Stimulated activated CD8-positive, alpha-beta memory T cell treated with anti-CD3 and anti-CD28 coated beads, Interleukin-7, amount 100 ng/mL, for 4 hours (primary cell): Measurements from ENCODE around the gene SLC23A2.

Experiments
- DNase-seq, 2 donors: peaks; one replicate each; pipeline ENCODE4 v3.0.0-alpha.2; 2020; ENCODE audit warnings: low read depth in 2 of 2

The SLC23A2 gene

DNA sequence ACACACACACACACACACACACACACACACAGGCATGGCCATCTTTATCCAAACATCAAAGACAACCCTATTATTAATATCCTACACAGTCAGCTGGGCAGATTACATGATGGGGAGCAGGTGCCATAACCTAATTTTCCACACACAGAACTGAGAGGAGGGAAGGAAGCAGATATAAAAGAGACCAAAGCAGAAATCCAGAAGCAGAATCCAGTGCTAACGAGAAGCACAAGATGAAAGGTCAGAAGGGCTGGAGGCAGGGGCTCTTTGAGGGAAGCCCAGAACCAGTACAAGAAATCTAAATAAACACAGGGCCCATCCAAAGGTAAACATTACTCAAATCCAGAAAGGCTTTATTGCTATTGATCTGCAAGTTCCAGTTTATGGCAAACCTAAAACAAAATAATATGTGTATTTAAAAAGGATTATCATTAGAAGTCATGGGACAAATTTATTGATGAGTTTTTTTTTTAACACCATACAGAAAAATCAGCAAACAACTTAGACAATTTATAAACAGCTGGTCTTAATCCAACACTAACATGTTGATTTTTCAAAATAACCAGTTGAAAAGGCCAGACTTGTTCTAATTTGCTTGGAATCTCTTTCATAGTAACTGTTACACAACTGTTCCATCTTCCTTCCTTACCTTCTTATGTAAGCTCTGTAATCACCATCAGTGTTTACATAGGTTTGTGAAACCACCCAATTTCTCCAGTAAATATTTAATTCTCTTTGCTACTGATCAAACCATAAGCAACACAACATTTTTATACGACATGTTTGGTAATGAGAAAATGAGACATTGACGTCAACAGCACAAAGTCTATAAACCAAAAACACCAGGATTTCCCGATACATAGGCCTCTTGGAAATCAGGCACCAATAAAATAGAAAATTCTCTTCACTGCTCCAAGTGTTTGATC, 34.2 kb downstream of the SLC23A2 start:
- DNase-seq = no peak

GRCh38 chr20:4962241-4962855, 39.0 kb downstream of the SLC23A2 start:
- peak in 1 of 2 donors; percentile 7 for DNase-seq

DNA sequence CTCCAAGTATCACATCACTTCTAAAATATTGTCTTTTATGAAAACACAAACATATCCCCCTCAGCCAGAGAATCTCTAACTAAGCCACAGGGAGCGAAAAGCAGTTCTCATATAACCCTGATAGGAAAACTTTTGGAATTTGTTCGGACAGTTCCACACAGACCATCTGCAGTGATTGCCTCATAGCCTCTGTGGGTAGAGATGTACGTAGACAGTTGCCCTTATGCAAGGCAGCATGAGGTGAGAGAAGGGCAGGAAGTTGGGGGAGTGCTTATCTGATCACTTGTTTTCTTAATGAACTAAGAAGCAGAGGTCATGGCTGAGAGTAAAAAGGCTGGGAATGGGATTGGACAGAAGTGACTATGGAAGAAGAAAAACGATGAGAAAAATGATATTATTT, 39.6 kb downstream of the SLC23A2 start:
- DNase-seq = peak in 1 of 2 donors; percentile 21

DNA sequence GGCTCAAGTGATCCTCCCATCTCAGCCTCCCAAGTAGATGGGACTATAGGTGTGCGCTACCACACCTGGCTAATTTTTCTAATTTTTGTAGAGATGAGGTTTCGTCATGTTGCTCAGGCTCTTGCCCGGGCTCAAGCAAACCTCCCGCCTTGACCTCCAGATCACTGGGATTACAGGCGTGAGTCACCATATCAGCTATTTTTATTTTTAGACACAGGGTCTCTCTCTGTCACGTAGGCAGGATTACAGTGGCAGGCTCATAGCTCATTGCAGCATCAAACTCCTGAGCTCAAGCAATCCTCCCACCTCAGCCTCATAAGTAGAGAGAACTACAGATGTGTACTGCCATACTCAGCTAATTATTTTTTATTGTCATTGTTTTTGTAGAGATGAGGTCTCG, 41.7 kb downstream of the SLC23A2 start:
- DNase-seq = no peak

DNA sequence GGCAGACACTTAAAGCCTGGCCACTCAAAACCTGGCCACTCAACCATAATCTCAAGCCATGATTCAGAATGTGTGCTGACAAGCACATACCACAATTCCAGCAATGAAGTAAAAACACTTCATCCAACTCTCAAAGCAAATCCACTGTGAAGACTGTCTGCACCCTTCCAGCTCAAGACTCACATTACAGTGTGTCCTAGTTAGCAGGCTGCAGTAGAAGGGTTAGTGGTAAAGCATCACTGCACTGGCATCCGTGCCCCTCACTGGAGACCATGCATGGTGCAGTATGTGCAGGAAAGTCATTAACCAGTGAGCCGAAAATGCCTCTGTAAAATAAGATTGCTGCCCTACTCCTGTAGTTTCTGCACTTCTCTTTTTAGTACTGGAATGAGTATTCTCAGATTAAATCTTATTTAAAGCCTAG, 43.4 kb downstream of the SLC23A2 start:
- DNase-seq = no peak

DNA sequence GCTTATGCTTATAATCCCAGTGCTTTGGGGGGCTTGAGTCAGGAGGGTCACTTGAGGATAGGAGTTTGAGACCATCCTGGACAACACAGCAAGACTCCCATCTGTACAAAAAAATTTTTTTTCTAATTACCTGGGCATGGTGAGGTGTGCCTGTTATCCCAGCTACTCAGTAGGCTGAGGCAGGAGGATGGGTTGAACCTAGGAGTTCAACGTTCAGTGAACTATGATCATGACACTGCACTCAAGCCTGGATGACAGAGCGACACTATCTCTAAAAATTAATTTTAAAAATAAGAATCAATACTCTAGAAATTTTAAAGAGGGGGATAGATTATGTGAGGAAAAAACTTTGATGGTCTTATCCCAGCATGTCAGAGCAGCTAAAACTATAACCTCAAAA, 44.1 kb downstream of the SLC23A2 start:
- DNase-seq = no peak

- DNase-seq = no peak
These were observed 45.0 kb downstream of the SLC23A2 start for GRCh38 chr20:4956200-4956810.

GRCh38 chr20:4953881-4954280, 47.4 kb downstream of the SLC23A2 start:
- no peak for DNase-seq

GRCh38 chr20:4952229-4952628, 49.1 kb downstream of the SLC23A2 start:
- no peak for DNase-seq

GRCh38 chr20:4951299-4951698, 50.0 kb downstream of the SLC23A2 start:
- DNase-seq = no peak

DNA sequence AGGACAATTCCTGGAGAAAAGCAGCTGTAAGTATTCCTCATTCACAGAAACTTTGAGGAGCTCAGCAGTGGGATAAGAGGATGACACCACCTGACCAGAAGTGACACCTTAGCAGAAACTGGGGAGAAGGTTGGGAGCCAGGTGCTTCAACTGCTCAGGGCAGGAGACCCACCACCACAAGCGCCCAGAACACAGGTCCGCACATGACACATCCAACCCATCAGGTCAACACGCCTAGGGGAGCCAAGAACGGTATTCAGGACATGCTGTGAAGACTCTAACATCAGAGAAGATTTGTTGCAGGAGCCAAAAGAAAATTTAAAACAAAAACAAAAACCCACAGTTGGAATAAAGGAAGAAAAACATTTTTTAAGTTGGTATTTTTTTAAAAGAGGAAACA, 50.5 kb downstream of the SLC23A2 start:
- no peak for DNase-seq

DNA sequence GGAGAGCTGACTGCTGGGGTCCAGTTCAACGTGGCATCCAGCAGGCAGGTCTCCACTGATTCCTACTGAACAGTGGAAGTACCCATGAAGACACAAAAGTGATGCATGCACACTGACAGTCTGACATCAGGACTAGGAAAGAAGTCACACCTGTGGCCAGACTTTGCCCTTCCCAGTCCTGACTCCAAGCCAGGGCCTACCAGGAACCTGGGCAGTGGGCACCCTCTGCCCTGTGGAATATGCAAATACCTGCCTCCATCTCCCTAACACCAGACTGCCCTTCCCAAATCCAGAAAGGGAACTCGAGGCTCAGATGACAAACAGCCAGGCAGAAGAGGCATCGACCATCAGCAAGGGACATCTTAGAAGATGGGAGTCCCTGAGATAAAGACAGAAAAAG, 50.9 kb downstream of the SLC23A2 start:
- DNase-seq = no peak

- no peak for DNase-seq
These were observed 51.5 kb downstream of the SLC23A2 start for GRCh38 chr20:4949833-4950178.

DNA sequence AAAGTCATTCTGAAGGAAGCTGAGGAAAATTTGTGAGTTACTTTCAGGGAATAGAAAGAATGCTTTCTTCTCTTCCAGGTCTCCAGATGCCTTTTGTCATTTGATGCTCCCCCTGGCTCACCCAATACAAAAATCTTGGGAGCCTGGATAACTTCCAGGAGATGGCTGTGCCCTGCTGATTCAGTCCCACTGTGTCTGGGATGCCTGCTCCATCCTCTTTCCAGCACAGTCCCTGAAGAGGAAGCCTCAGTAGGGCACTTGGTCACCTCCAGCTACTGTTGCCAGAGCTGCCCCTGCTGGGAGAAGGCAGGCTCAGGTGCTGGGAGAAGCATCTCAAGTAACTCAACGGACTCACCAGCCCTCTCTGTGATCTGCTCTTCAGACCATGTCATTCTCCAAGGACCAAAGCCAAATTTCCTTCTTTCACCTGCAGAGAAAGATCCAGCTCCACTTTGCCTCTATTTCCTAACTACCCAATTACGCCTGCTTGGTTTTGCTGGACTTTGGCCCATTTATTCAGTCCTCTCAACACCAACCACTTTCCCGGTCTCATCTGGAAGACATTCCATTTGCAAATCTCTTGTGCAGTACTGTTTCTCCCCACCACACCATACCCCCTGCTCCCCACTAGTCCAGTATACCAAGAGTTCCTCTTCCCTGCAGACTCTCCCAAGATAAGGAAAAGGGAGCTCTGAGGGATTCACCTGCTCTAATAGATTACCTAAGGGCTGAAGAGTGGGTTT, 53.3 kb downstream of the SLC23A2 start:
- no peak for DNase-seq

DNA sequence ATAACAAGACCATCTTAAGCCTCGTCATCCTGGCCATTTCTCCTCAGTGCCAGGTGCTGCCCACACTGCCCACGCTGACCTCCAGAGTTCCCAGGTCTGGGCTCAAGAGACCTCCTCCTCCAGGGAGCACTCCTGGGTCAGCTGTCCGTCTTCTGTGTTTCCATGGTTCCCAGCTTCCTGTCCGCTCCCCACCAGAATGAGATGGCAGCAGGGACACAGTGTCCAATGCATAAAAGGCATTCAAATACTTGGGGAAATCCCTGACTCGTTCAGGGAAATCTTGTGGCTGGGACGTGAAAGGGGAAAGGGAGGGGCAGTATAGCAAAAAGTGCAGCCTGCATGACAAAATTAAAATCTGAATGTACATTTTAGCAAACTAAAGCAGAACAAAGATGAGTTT, 54.3 kb downstream of the SLC23A2 start:
- DNase-seq = no peak

DNA sequence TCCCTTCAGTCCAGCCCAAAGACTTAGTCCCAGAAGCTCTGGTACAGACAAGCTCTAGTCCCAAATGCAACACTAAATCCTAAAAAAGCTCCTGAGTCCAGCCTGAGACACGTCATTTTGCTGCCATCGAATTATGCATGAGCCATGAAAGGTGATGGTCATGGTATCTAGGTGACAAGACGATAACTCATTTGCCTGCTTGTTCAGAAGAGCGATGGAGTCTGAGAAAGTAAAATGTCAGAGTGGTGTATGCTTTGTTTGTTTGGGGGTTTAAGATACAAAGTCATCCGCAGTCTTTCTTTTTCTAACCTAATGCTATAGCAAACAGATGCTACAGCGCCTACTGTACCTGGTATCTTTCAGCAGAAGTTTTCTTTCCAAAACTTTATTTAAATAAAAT, 54.7 kb downstream of the SLC23A2 start:
- DNase-seq = no peak

DNA sequence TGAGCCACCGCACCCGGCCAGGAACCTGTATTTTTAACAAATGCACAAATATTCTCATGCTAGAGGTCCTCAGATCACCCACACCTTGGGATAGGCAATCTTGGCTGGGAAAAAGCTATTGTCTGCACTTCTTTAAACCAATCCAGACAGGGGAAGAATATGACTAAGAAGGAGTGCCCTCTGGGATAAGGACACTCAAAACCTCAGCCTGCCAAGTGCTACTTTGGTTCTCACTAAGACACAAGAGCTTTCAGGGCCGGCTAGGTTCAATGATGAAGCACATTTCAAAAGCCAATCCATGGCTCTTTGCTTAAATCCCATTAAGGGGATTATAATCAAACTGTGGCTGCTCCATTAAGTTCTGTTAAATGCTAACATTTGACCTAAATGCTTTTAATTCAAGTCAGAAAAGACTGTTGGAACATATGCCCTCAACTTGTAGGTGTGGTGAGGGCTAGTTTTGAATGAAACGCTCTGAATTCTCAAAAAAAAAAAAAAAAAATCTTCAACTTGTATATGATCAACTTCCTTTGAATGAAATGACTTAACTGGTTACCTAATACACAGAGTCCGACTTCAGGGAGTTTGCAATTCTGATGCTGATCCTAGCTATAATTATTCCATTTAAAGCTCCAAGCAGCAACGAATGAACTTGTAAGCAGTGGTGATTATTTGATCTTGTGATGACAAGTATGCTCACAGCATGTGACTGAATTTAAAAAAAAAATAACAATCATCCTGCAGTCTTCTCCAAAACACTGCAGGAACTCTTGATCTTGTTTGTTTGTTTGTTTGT, 56.6 kb downstream of the SLC23A2 start:
- no peak for DNase-seq

DNA sequence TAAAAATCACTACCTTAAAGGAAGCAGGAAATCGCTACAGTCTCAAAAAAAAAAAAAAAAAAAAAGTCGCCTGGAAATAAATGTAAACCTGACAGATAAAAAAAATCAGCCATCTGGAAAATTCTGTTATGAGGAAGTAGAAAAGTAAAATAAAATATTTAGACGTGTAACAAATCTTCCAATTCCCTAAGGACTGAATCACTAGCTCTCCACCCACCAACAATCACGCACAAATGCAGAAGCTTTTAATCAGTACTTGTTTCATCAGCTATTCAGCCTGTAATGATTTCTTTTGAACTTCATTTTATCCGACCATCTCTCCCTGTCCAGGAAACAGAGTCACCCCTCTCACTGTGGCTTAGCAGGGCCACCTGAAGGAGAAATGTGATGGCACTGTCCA, 59.0 kb downstream of the SLC23A2 start:
- no peak for DNase-seq

DNA sequence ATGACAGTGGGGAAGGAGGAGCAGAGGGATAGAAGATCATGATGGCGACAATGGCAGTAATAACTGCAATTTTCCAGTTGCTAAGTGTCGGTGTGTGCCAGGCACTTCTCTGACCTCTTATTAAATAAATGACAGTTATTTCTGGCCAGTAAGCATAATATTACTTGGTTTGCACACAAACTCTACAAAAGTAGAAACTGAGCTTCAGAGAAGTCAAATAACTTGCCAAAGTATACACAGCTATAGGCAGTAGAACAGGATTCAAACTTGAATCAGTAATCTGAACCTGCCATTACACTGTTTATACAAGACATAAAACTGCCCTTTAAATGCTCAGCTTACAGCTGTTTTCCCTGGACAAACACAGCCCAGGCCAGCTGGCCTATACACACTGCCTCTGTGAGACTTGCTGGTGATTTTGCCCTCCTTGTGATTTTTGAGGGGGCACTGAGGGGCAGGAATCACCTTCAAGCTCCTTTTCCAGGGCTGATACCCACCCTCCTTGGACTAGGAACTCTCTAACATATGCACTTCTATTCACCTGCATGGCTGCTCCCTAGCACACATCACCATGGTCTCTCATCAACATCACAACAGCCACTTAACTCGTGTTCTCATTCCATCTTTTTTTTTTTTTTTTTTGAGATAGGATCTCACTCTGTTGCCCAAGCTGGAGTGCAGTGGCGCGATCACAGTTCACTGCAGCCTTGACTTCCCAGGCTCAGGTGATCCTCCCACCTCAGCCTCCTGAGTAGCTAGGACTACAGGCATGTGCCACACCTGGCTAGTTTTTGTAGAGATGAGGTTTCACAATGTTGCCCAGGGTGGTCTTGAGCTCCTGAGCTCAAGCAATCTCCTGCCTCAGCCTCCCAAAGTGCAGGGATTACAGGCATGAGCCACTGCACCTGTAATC, 63.6 kb downstream of the SLC23A2 start:
- no peak for DNase-seq

DNA sequence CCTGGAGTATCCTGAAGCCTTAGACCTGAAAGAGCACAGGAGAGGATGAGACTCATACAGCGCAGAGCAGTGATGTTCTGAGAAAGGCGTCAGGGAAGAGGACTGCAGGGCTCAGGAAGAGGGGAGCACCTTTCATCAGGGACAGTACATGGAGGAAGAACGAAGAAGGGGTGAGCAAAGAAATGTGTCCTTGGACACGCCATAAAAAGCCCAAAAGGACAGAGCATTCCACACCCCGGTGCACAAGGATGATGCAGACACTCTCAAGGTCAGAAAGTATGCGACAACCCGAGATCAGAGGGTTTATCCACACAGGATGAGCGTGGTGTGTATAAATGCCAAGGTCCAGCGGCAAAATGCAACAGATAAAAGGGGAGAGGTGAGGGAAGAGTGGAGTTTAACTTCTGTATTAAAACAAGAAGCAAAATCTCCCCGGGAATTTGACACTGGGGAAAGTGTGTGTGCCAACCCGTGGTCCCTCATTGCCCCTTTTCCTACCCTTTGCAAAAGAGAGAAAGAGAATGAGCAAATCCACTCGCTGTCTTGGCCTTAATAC, 64.4 kb downstream of the SLC23A2 start:
- DNase-seq = no peak
